HepG2 (cell line): ENCODE data around the gene FTL. TPM values are rescaled to one million over a fixed set of nuclear protein-coding genes. Genes with fewer than 3 reads are reported as not detected.

Source experiments
- CBX2 ChIP-seq, 2 experiments: fragments of 200-600 bp in 1 of 2; sonication (generic); formaldehyde crosslinking in 1 of 2; IDR thresholded peaks; 2 replicates each; pipeline versions ENCODE4 v1.7.0 to v1.8.1; 2018 to 2022; ENCODE audit warnings: low read depth in 2 of 2, low read length in 1 of 2, mild to moderate bottlenecking in 1 of 2, missing genetic modification reagents in 1 of 2
- DR1 ChIP-seq: sonication (generic); formaldehyde crosslinking; IDR thresholded peaks from 2 replicates; pipeline ENCODE4 v1.8.0; 2021; ENCODE audit warnings: mild to moderate bottlenecking, missing genetic modification reagents, inconsistent platforms
- ELF3 ChIP-seq: IDR thresholded peaks from 2 replicates; pipeline ENCODE4 v1.6.1; 2016; ENCODE audit warnings: missing genetic modification reagents, missing compliant biosample characterization
- FOXO1 ChIP-seq: sonication (generic); formaldehyde crosslinking; IDR thresholded peaks from 2 replicates; pipeline ENCODE4 v1.4.0; 2020; ENCODE audit warnings: missing genetic modification reagents
- HNF1A ChIP-seq, 2 experiments: sonication (generic) in 1 of 2; formaldehyde crosslinking in 1 of 2; IDR thresholded peaks; 2 replicates each; pipeline versions ENCODE4 v1.4.0 to v1.6.1; 2016 to 2020; ENCODE audit warnings: borderline replicate concordance in 1 of 2, low read depth in 1 of 2, mild to moderate bottlenecking in 1 of 2, missing genetic modification reagents in 1 of 2
- IRF1 ChIP-seq: sonication (generic); formaldehyde crosslinking; IDR thresholded peaks from 2 replicates; pipeline ENCODE4 v1.4.0; 2020; ENCODE audit warnings: low read depth, mild to moderate bottlenecking, missing genetic modification reagents
- KDM5B ChIP-seq: sonication (generic); formaldehyde crosslinking; IDR thresholded peaks from 2 replicates; pipeline ENCODE4 v1.4.0; 2020; ENCODE audit warnings: missing genetic modification reagents, mild to moderate bottlenecking, borderline replicate concordance
- MATR3 ChIP-seq: sonication (generic); formaldehyde crosslinking; IDR thresholded peaks from 2 replicates; pipeline ENCODE4 v1.4.0; 2020; ENCODE audit warnings: missing genetic modification reagents
- NR0B2 ChIP-seq: sonication (generic); formaldehyde crosslinking; IDR thresholded peaks from 2 replicates; pipeline ENCODE4 v1.4.0; 2020; ENCODE audit warnings: mild to moderate bottlenecking, missing genetic modification reagents
- PAWR ChIP-seq: sonication (generic); formaldehyde crosslinking; IDR thresholded peaks from 2 replicates; pipeline ENCODE4 v1.4.0; 2020; ENCODE audit warnings: missing genetic modification reagents, mild to moderate bottlenecking, borderline replicate concordance
- SMARCE1 ChIP-seq: fragments of 450-650 bp; IDR thresholded peaks from 2 replicates; pipeline ENCODE4 v1.6.1; 2017; ENCODE audit warnings: borderline replicate concordance
- TSC22D2 ChIP-seq: sonication (generic); formaldehyde crosslinking; IDR thresholded peaks from 2 replicates; pipeline ENCODE4 v1.5.1; 2020; ENCODE audit warnings: missing genetic modification reagents, mild to moderate bottlenecking, borderline replicate concordance
- ZFAT ChIP-seq: sonication (generic); formaldehyde crosslinking; conservative IDR thresholded peaks from 2 replicates; pipeline ENCODE4 v1.8.1; 2023; ENCODE audit warnings: missing genetic modification reagents, inconsistent platforms
- ZNF143 ChIP-seq: sonication (generic); formaldehyde crosslinking; IDR thresholded peaks from 2 replicates; pipeline ENCODE4 v1.4.0; 2020; ENCODE audit warnings: missing genetic modification reagents
- ZNF274 ChIP-seq: sonication (generic); formaldehyde crosslinking; IDR thresholded peaks from 2 replicates; pipeline ENCODE4 v1.5.1; 2020; ENCODE audit warnings: mild to moderate bottlenecking, missing genetic modification reagents
- ZNF484 ChIP-seq: sonication (generic); formaldehyde crosslinking; IDR thresholded peaks from 2 replicates; pipeline ENCODE4 v1.5.1; 2020; ENCODE audit warnings: mild to moderate bottlenecking, low read depth, missing genetic modification reagents, borderline replicate concordance
- ZNF546 ChIP-seq: sonication (generic); formaldehyde crosslinking; conservative IDR thresholded peaks from 2 replicates; pipeline ENCODE4 v1.8.1; 2023; ENCODE audit warnings: mild to moderate bottlenecking, missing genetic modification reagents
- ZNF598 ChIP-seq: sonication (generic); formaldehyde crosslinking; IDR thresholded peaks from 2 replicates; pipeline ENCODE4 v1.5.1; 2020; ENCODE audit warnings: mild to moderate bottlenecking, missing genetic modification reagents, borderline replicate concordance
- ZNF615 ChIP-seq: sonication (generic); formaldehyde crosslinking; IDR thresholded peaks from 2 replicates; pipeline ENCODE4 v1.5.0; 2020; ENCODE audit warnings: mild to moderate bottlenecking, missing genetic modification reagents, borderline replicate concordance
- ZNF616 ChIP-seq: sonication (generic); formaldehyde crosslinking; IDR thresholded peaks from 2 replicates; pipeline ENCODE4 v1.5.0; 2020; ENCODE audit warnings: low read depth, mild to moderate bottlenecking, missing genetic modification reagents
- ZNF790 ChIP-seq: sonication (generic); formaldehyde crosslinking; IDR thresholded peaks from 2 replicates; pipeline ENCODE4 v1.8.0; 2022; ENCODE audit warnings: missing genetic modification reagents, mild to moderate bottlenecking, borderline replicate concordance
- ZSCAN30 ChIP-seq: sonication (generic); formaldehyde crosslinking; IDR thresholded peaks from 2 replicates; pipeline ENCODE4 v1.5.0; 2020; ENCODE audit warnings: mild to moderate bottlenecking, missing genetic modification reagents
- polyA plus RNA-seq, 8 experiments: library from polyadenylated mRNA; depleted of rRNA in 3 of 8; stranded (reverse) in 7 of 8; unstranded in 1 of 8; fragments of >200 nt; fragmentation: Illumina TruSeq in 4 of 8; extraction: Trizol in 4 of 8; gene quantifications; 2 replicates each; pipeline versions ENCODE4 v1.2.1 to v1.2.3, GENCODE V29; 2011 to 2016; ENCODE audit warnings: low read depth in 4 of 8, missing spikeins in 1 of 8, mixed read lengths in 1 of 8; ENCODE audit not compliant: insufficient read depth in 1 of 8
- total RNA-seq, 5 experiments: library from RNA; depleted of rRNA; stranded (reverse); fragments of >200 nt; fragmentation: Illumina TruSeq; extraction: Trizol; gene quantifications; 2 replicates each; pipeline ENCODE4 v1.2.3, GENCODE V29; 2016; ENCODE audit warnings: low read depth in 1 of 5
- TF ChIP-seq, protein P1 (sequence below): sonication (generic); formaldehyde crosslinking; IDR thresholded peaks from 2 replicates; pipeline ENCODE4 v1.4.0; 2020; ENCODE audit warnings: mild to moderate bottlenecking, missing genetic modification reagents

FTL gene
- total and polyA plus RNA-seq, 2 of the 13 experiments (the other 11 are each of a cell fraction or from before 2014, with no cell fraction given), result 2,721 to 8,800 TPM

- TF ChIP-seq ZNF274 (peak; percentile 38; the same call in 1 of the 2 replicates), ZNF546 (0 out of 2 replicates have a peak, but pooled peaks have one; percentile 45), ZNF790 (no peak), ZNF598 (CRISPR knock-in tag) (no peak), ZNF484 (no peak), HNF1A (IDR thresholded peaks at IDR 0.05; ENCODE audit: low read depth) (peak; percentile 43; the same call in 1 of the 2 replicates), HNF1A (CRISPR knock-in tag; IDR thresholded peaks at IDR 0.05; ENCODE audit: borderline replicate concordance) (no peak), KDM5B (CRISPR knock-in tag) (no peak; the same call in 1 of the 2 replicates), ZNF616 (CRISPR knock-in tag) (no peak), ZFAT (CRISPR knock-in tag) (no peak), IRF1 (CRISPR knock-in tag) (no peak), DR1 (CRISPR knock-in tag) (peak; percentile 56; the same call in 1 of the 2 replicates), MATR3 (CRISPR knock-in tag) (no peak), TSC22D2 (no peak), ZSCAN30 (no peak), SMARCE1 (no peak), CBX2 (IDR thresholded peaks at IDR 0.05; ENCODE audit: low read depth, low read length) (no peak), CBX2 (CRISPR knock-in tag; IDR thresholded peaks at IDR 0.05; ENCODE audit: low read depth) (no peak), NR0B2 (0 out of 2 replicates have a peak, but pooled peaks have one; percentile 66), ELF3 (CRISPR knock-in tag) (peak; percentile 74), PAWR (CRISPR knock-in tag) (no peak), ZNF143 (no peak; the same call in 1 of the 2 replicates), FOXO1 (0 out of 2 replicates have a peak, but pooled peaks have one; percentile 50), ZNF615 (CRISPR knock-in tag) (no peak)
- TF ChIP-seq, protein P1, sequence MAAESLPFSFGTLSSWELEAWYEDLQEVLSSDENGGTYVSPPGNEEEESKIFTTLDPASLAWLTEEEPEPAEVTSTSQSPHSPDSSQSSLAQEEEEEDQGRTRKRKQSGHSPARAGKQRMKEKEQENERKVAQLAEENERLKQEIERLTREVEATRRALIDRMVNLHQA (CRISPR knock-in tag), result no peak
Measured at GRCh38 chr19:48993175-48994034, 28.3 kb downstream of the FTL start, which contains the start of the genes GYS1 and RUVBL2 (continued).
